ENCODE measurements around the gene ARHGEF6. TPM values are rescaled to one million over a fixed set of nuclear protein-coding genes. Genes with fewer than 3 reads are reported as not detected.

Gene ARHGEF6
- total RNA-seq, 1 donor from 2014 or later, result 4.7 TPM

GRCh38 chrX:136630881-136631280, 149.9 kb downstream of the ARHGEF6 start:
- TF ChIP-seq EZH2 (IDR thresholded peaks at IDR 0.05; ENCODE audit: insufficient read depth, low read length) (no peak), CTCF (IDR thresholded peaks at IDR 0.05; ENCODE audit: insufficient read depth, low read depth, low read length) (no peak)
- H3K27ac Mint-ChIP-seq (ENCODE audit: unreplicated experiment), result no peak overlapping the region

GRCh38 chrX:136629084-136629750, 151.5 kb downstream of the ARHGEF6 start:
- H3K4me1 Mint-ChIP-seq (ENCODE audit: low read depth, unreplicated experiment), result no peaks in the 10 kb centered on the region
- H4K20me1 ChIP-seq (ENCODE audit: insufficient read depth, low read length), result no peaks in the 10 kb centered on the region
- FAIRE-seq, result peak; percentile 13
- H3K27ac ChIP-seq (ENCODE audit: low read depth, low read length), result no peak overlapping the region
- H3K79me2 ChIP-seq (ENCODE audit: insufficient read depth, low read length), result no peaks in the 10 kb centered on the region
- TF ChIP-seq EZH2 (IDR thresholded peaks at IDR 0.05; ENCODE audit: insufficient read depth, low read length) (no peak), CTCF (IDR thresholded peaks at IDR 0.05; ENCODE audit: insufficient read depth, low read depth, low read length) (no peak)
- H2AFZ ChIP-seq (ENCODE audit: low read depth, low read length), result no peak overlapping the region
- H3K36me3 ChIP-seq (ENCODE audit: insufficient read depth, low read length), result no peaks in the 10 kb centered on the region
- no peak overlapping the region for H3K27ac Mint-ChIP-seq (ENCODE audit: unreplicated experiment)
- no peaks in the 10 kb centered on the region for H3K27me3 ChIP-seq (ENCODE audit: insufficient read depth, low read length)
- H3K4me3 Mint-ChIP-seq (ENCODE audit: unreplicated experiment), result no peak overlapping the region
- H3K4me1 ChIP-seq (ENCODE audit: insufficient read depth, low read length), result no peaks in the 10 kb centered on the region
- H3K9ac ChIP-seq (ENCODE audit: low read length), result no peak overlapping the region
- no peaks in the 10 kb centered on the region for H3K9me3 Mint-ChIP-seq (ENCODE audit: unreplicated experiment)
- no peaks in the 10 kb centered on the region for H3K36me3 Mint-ChIP-seq (ENCODE audit: low read depth, unreplicated experiment)
- DNase-seq (ENCODE audit: low read depth), result no peak
- H3K4me2 ChIP-seq (ENCODE audit: low read length), result no peak overlapping the region
- H3K9me3 ChIP-seq (ENCODE audit: insufficient read depth, low read depth, low read length), result no peaks in the 10 kb centered on the region
- H3K4me3 ChIP-seq (ENCODE audit: insufficient read depth, low read depth, low read length), result no peak overlapping the region
- H3K27me3 Mint-ChIP-seq (ENCODE audit: low read depth, unreplicated experiment), result no peaks in the 10 kb centered on the region

More at GRCh38 chrX:136630881-136631280, 149.9 kb downstream of the ARHGEF6 start:
- no peak overlapping the region for H3K4me3 ChIP-seq (ENCODE audit: insufficient read depth, low read depth, low read length)
- no peak overlapping the region for H2AFZ ChIP-seq (ENCODE audit: low read depth, low read length)
- FAIRE-seq (no peak), DNase-seq (ENCODE audit: low read depth) (no peak)
- H3K4me2 ChIP-seq (ENCODE audit: low read length), result no peak overlapping the region
- Mint-ChIP-seq H3K4me1 (ENCODE audit: low read depth, unreplicated experiment) (no peaks in the 10 kb centered on the region), H3K27me3 (ENCODE audit: low read depth, unreplicated experiment) (no peaks in the 10 kb centered on the region), H3K4me3 (ENCODE audit: unreplicated experiment) (no peak overlapping the region), H3K36me3 (ENCODE audit: low read depth, unreplicated experiment) (no peaks in the 10 kb centered on the region), H3K9me3 (ENCODE audit: unreplicated experiment) (no peaks in the 10 kb centered on the region)
- H3K27ac ChIP-seq (ENCODE audit: low read depth, low read length), result no peak overlapping the region
- no peak overlapping the region for H3K9ac ChIP-seq (ENCODE audit: low read length)
- no peaks in the 10 kb centered on the region for H4K20me1 ChIP-seq (ENCODE audit: insufficient read depth, low read length)
- H3K79me2 ChIP-seq (ENCODE audit: insufficient read depth, low read length), result no peaks in the 10 kb centered on the region
- no peaks in the 10 kb centered on the region for H3K36me3 ChIP-seq (ENCODE audit: insufficient read depth, low read length)
- H3K27me3 ChIP-seq (ENCODE audit: insufficient read depth, low read length), result no peaks in the 10 kb centered on the region
- H3K9me3 ChIP-seq (ENCODE audit: insufficient read depth, low read depth, low read length), result no peaks in the 10 kb centered on the region
- H3K4me1 ChIP-seq (ENCODE audit: insufficient read depth, low read length), result no peaks in the 10 kb centered on the region

GRCh38 chrX:136627409-136627808, 153.3 kb downstream of the ARHGEF6 start:
- Histone ChIP-seq H3K9me3 (ENCODE audit: insufficient read depth, low read depth, low read length) (no peaks in the 10 kb centered on the region), H3K36me3 (ENCODE audit: insufficient read depth, low read length) (no peaks in the 10 kb centered on the region), H2AFZ (ENCODE audit: low read depth, low read length) (no peak overlapping the region), H3K27me3 (ENCODE audit: insufficient read depth, low read length) (no peaks in the 10 kb centered on the region), H3K4me2 (ENCODE audit: low read length) (no peak overlapping the region), H3K9ac (ENCODE audit: low read length) (no peak overlapping the region), H3K4me3 (ENCODE audit: insufficient read depth, low read depth, low read length) (no peak overlapping the region), H4K20me1 (ENCODE audit: insufficient read depth, low read length) (no peaks in the 10 kb centered on the region), H3K79me2 (ENCODE audit: insufficient read depth, low read length) (no peaks in the 10 kb centered on the region), H3K27ac (ENCODE audit: low read depth, low read length) (no peak overlapping the region), H3K4me1 (ENCODE audit: insufficient read depth, low read length) (no peaks in the 10 kb centered on the region)
- TF ChIP-seq CTCF (IDR thresholded peaks at IDR 0.05; ENCODE audit: insufficient read depth, low read depth, low read length), result no peak
- no peak for TF ChIP-seq EZH2 (IDR thresholded peaks at IDR 0.05; ENCODE audit: insufficient read depth, low read length)
- Mint-ChIP-seq H3K27me3 (ENCODE audit: low read depth, unreplicated experiment) (no peaks in the 10 kb centered on the region), H3K9me3 (ENCODE audit: unreplicated experiment) (no peaks in the 10 kb centered on the region), H3K4me1 (ENCODE audit: low read depth, unreplicated experiment) (no peaks in the 10 kb centered on the region), H3K36me3 (ENCODE audit: low read depth, unreplicated experiment) (no peaks in the 10 kb centered on the region), H3K4me3 (ENCODE audit: unreplicated experiment) (no peak overlapping the region), H3K27ac (ENCODE audit: unreplicated experiment) (no peak overlapping the region)
- FAIRE-seq (no peak), DNase-seq (ENCODE audit: low read depth) (no peak)

All from astrocyte (in vitro differentiated cells and primary cell).